B cell (primary cell): ENCODE measurements around the gene ATG12.

Source experiments
- EZH2 ChIP-seq: IDR thresholded peaks from 2 replicates; pipeline ENCODE4 v1.6.1; 2012; ENCODE audit warnings: borderline replicate concordance, low read depth, mild to moderate bottlenecking, moderate library complexity, low read length; ENCODE audit not compliant: insufficient read depth, poor library complexity, severe bottlenecking
- TF ChIP-seq, protein P1 (sequence below): fragments of 200-600 bp; IDR thresholded peaks from one replicate; pipeline ENCODE4 v1.8.0; 2022; ENCODE audit warnings: antibody characterized with exemption, mild to moderate bottlenecking

DNA sequence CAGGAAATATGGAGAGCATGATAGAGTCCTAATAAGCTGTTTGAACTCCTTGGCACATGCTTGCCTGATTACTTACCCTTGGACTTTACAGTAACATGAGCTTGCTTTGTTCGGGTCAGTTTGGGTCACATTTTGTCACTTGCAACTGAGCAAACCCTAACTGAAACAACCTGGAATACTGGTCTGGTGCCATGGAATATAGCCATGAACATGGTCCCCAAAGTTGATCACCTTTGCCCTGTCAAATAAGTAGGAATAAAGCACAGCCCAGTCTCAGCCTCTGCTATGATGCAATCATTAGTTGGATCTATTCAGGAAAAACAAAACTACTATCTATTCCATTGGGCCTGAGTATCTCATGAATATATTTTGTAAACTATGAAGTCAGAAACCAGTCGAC, 43.1 kb downstream of the ATG12 start:
- TF ChIP-seq, protein P1, sequence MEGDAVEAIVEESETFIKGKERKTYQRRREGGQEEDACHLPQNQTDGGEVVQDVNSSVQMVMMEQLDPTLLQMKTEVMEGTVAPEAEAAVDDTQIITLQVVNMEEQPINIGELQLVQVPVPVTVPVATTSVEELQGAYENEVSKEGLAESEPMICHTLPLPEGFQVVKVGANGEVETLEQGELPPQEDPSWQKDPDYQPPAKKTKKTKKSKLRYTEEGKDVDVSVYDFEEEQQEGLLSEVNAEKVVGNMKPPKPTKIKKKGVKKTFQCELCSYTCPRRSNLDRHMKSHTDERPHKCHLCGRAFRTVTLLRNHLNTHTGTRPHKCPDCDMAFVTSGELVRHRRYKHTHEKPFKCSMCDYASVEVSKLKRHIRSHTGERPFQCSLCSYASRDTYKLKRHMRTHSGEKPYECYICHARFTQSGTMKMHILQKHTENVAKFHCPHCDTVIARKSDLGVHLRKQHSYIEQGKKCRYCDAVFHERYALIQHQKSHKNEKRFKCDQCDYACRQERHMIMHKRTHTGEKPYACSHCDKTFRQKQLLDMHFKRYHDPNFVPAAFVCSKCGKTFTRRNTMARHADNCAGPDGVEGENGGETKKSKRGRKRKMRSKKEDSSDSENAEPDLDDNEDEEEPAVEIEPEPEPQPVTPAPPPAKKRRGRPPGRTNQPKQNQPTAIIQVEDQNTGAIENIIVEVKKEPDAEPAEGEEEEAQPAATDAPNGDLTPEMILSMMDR = no peak
- TF ChIP-seq EZH2 = no peak
